ENCODE results near the gene UCKL1.

The UCKL1 gene

GRCh38 chr20:63898882-63899558 lies 57.2 kb downstream of the UCKL1 start:
- no peak overlapping the region for H3K4me3 ChIP-seq (replicated peaks in 1 of 2; ENCODE audit: low read depth in 2 of 2, low read length in 2 of 2)
- no peak for DNase-seq (ENCODE audit: low read depth in 2 of 2)
- no peak for TF ChIP-seq CTCF (IDR thresholded peaks at IDR 0.05; ENCODE audit: low read depth, low read length)

GRCh38 chr20:63897978-63898561 lies 58.1 kb downstream of the UCKL1 start:
- H3K4me3 ChIP-seq (replicated peaks in 1 of 2; ENCODE audit: low read depth in 2 of 2, low read length in 2 of 2) = no peak overlapping the region
- no peak for DNase-seq (ENCODE audit: low read depth in 2 of 2)
- TF ChIP-seq CTCF (IDR thresholded peaks at IDR 0.05; ENCODE audit: low read depth, low read length) = no peak

- peak overlapping the region; percentile 61 to 69 for H3K4me3 ChIP-seq (replicated peaks in 1 of 2; ENCODE audit: low read depth in 2 of 2, low read length in 2 of 2)
- no peak for TF ChIP-seq CTCF (IDR thresholded peaks at IDR 0.05; ENCODE audit: low read depth, low read length)
- peak; percentile 20 to 22 for DNase-seq (ENCODE audit: low read depth in 2 of 2)
These were observed 59.7 kb downstream of the UCKL1 start for GRCh38 chr20:63896264-63897105.

GRCh38 chr20:63895952-63896263 lies 60.3 kb downstream of the UCKL1 start:
- TF ChIP-seq CTCF (IDR thresholded peaks at IDR 0.05; ENCODE audit: low read depth, low read length) = no peak
- peak overlapping the region; percentile 61 to 69 for H3K4me3 ChIP-seq (replicated peaks in 1 of 2; ENCODE audit: low read depth in 2 of 2, low read length in 2 of 2)
- DNase-seq (ENCODE audit: low read depth in 2 of 2) = peak; percentile 27 to 33

GRCh38 chr20:63895202-63895951 lies 60.8 kb downstream of the UCKL1 start:
- TF ChIP-seq CTCF (IDR thresholded peaks at IDR 0.05; ENCODE audit: low read depth, low read length) = no peak
- no peak for DNase-seq (ENCODE audit: low read depth in 2 of 2)
- peak overlapping the region; percentile 61 to 69 for H3K4me3 ChIP-seq (replicated peaks in 1 of 2; ENCODE audit: low read depth in 2 of 2, low read length in 2 of 2)

GRCh38 chr20:63894358-63895201 lies 61.6 kb downstream of the UCKL1 start, which contains the start of gene DNAJC5:
Gene DNAJC5 (plus strand): TSS chr20:63895126. CDS start chr20:63928346, 33,220 bp downstream.
- DNase-seq (ENCODE audit: low read depth in 2 of 2) = peak; percentile 92 to 96
- no peak for TF ChIP-seq CTCF (IDR thresholded peaks at IDR 0.05; ENCODE audit: low read depth, low read length)
- peak within 1 kb of the TSS; percentile 61 to 69 for H3K4me3 ChIP-seq (replicated peaks in 1 of 2; ENCODE audit: low read depth in 2 of 2, low read length in 2 of 2)
